Stomach (tissue), 9 donors: Measurements from ENCODE around the gene PWWP3B. TPM values are rescaled to one million over a fixed set of nuclear protein-coding genes. Genes with fewer than 3 reads are reported as not detected.
"Not testable (repeated sequence)": the region's sequence is repeated elsewhere in the genome, so short reads cannot be mapped to it uniquely, and the experiment has no call there.

Experiments
- DNase-seq, 2 donors: peaks; one replicate each; pipeline versions ENCODE4 v3.0.0 to v3.0.0-alpha.2; 2013 to 2019
- H3K27ac ChIP-seq, 5 donors: fragments of 200-600 bp in 4 of 5; sonication (generic) in 4 of 5; one replicate each; pipeline ENCODE4 v1.5.1; 2013 to 2019; ENCODE audit warnings: mild to moderate bottlenecking in 1 of 5, moderate library complexity in 1 of 5
- H3K27me3 ChIP-seq, 3 donors: fragments of 200-600 bp; sonication (generic); one replicate each; pipeline ENCODE4 v1.5.1; 2017 to 2019; ENCODE audit warnings: mixed run types in 1 of 3
- H3K36me3 ChIP-seq, 4 donors: fragments of 200-600 bp; sonication (generic); 1 replicate in 3 of 4; 2 replicates in 1 of 4; pipeline ENCODE4 v1.5.1; 2016 to 2019
- H3K4me1 ChIP-seq, 4 donors: fragments of 200-600 bp; sonication (generic); one replicate each; pipeline ENCODE4 v1.5.1; 2016 to 2019
- H3K4me3 ChIP-seq, 4 donors: fragments of 200-600 bp; sonication (generic) in 3 of 4; one replicate each; pipeline ENCODE4 v1.5.1; 2016 to 2019; ENCODE audit warnings: mild to moderate bottlenecking in 1 of 4
- H3K9me3 ChIP-seq, 4 donors: fragments of 200-600 bp; sonication (generic); one replicate each; pipeline ENCODE4 v1.5.1; 2016 to 2019
- EP300 ChIP-seq: sonication (generic); formaldehyde crosslinking; IDR thresholded peaks from one replicate; pipeline ENCODE4 v1.6.1; 2017; ENCODE audit warnings: antibody characterized with exemption
- POLR2A ChIP-seq, 4 donors: fragments of 450-650 bp; IDR thresholded peaks; one replicate each; pipeline ENCODE4 v1.6.1; 2016; ENCODE audit warnings: antibody characterized with exemption in 4 of 4, control low read depth in 2 of 4, mild to moderate bottlenecking in 1 of 4, moderate library complexity in 1 of 4
- POLR2AphosphoS5 ChIP-seq, 3 donors: sonication (generic); formaldehyde crosslinking; IDR thresholded peaks; one replicate each; pipeline ENCODE4 v1.6.1; 2016; ENCODE audit warnings: antibody characterized with exemption in 3 of 3
- WGBS, 5 donors: extraction: QIAGEN DNeasy Blood & Tissue Kit in 3 of 5; methylation state at CpG; one replicate each; pipeline versions ENCODE4 v1.1.5 to v1.1.7; 2013 to 2018; 5-methylcytosine and 5-hydroxymethylcytosine counted together
- intact Hi-C: fragments of 100-400 bp; cut with DNase I; formaldehyde crosslinking; loops from one replicate; pipeline ENCODE4 v1.15.1; 2023; ENCODE audit warnings: low total_unique reads
- polyA plus RNA-seq, 3 donors: library from polyadenylated mRNA; stranded (reverse); fragments of 200-250 nt; gene quantifications; one replicate each; pipeline ENCODE4 v1.2.3, GENCODE V29; 2013
- total RNA-seq, 5 donors: library from RNA; depleted of rRNA; stranded (reverse); fragments of >200 nt; gene quantifications; one replicate each; pipeline versions ENCODE4 v1.1.0 to v1.2.3, GENCODE V29; 2014 to 2016
- TF ChIP-seq, protein P1 (sequence below), 7 experiments: fragments of 450-650 bp in 4 of 7; fragments of 200-600 bp in 3 of 7; sonication (generic) in 3 of 7; IDR thresholded peaks; one replicate each; pipeline ENCODE4 v1.5.1; 2016 to 2019; ENCODE audit warnings: antibody characterized with exemption in 7 of 7, control low read depth in 2 of 7, mild to moderate bottlenecking in 1 of 7
- donor health status: healthy with polysubstance abuse.
- donor health status: Bipolar disorder and iron deficiency.
- donor health status: healthy.

Gene PWWP3B
- total and polyA plus RNA-seq, 8 donors, result under 0.01 to 4.9 (median 1.2) TPM; not detected in 1

DNA sequence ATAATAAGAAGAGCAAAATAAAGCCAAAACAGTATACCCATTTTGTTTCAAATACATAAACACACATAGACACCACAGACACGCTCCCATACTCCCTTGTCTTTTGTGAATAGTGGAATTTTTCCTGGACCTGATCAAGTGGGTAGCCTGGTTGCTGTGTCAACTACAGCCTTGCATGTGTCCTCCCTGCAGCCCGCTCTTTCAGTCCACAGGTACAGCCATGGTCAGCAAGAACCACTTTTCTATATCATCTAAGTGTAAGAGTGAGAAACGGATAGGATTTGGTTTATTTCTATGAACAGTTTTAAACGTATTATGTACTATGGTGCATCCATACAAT is 9.8 kb downstream of the PWWP3B start:
- 61 to 86% (median 80%) methylated on average over 4 of the region's 4 CpGs for WGBS, 5 donors
- H3K4me1 ChIP-seq, result no peaks in the 10 kb centered on the region
- intact Hi-C loops, result no loop called here
- no peak overlapping the region for H3K27ac ChIP-seq
- TF ChIP-seq, protein P1, sequence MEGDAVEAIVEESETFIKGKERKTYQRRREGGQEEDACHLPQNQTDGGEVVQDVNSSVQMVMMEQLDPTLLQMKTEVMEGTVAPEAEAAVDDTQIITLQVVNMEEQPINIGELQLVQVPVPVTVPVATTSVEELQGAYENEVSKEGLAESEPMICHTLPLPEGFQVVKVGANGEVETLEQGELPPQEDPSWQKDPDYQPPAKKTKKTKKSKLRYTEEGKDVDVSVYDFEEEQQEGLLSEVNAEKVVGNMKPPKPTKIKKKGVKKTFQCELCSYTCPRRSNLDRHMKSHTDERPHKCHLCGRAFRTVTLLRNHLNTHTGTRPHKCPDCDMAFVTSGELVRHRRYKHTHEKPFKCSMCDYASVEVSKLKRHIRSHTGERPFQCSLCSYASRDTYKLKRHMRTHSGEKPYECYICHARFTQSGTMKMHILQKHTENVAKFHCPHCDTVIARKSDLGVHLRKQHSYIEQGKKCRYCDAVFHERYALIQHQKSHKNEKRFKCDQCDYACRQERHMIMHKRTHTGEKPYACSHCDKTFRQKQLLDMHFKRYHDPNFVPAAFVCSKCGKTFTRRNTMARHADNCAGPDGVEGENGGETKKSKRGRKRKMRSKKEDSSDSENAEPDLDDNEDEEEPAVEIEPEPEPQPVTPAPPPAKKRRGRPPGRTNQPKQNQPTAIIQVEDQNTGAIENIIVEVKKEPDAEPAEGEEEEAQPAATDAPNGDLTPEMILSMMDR (IDR thresholded peaks at IDR 0.05), result no peak
- TF ChIP-seq EP300 (no peak), POLR2AphosphoS5 (IDR thresholded peaks at IDR 0.05) (no peak), POLR2A (IDR thresholded peaks at IDR 0.05) (no peak)
- no peak overlapping the region for H3K4me3 ChIP-seq
- H3K27me3 ChIP-seq, result peaks cover 0 to 7% (median 0%) of the 10 kb centered on the region in 3 donors
- H3K9me3 ChIP-seq, result peaks cover 0 to 9% (median 2%) of the 10 kb centered on the region in 4 donors
- no peaks in the 10 kb centered on the region for H3K36me3 ChIP-seq
- no peak for DNase-seq

DNA sequence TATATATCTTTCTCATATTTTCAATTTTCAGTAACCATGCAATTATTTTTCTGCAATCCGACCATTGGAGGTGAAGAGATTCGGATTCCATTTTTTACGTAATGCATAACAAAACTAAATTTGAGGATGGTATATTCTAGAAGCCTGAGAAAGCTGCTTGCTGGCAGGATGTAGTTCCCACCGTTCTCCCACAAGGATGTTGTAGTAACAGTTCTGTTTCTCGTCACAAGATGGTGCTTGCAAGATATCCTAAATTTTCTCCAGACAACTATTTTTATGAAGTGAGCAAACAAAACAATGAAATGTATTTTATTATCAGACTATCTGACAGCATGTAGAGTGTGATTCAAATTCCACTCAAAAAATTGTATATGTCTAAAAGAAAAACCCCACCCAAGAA is 10.7 kb downstream of the PWWP3B start:
- Histone ChIP-seq H3K36me3 (no peaks in the 10 kb centered on the region), H3K4me3 (no peak overlapping the region), H3K9me3 (peaks cover 0 to 9% (median 2%) of the 10 kb centered on the region in 4 donors), H3K27me3 (peaks cover 0 to 7% (median 0%) of the 10 kb centered on the region in 3 donors), H3K27ac (no peak overlapping the region), H3K4me1 (no peaks in the 10 kb centered on the region)
- TF ChIP-seq EP300 (no peak), POLR2A (IDR thresholded peaks at IDR 0.05) (no peak), POLR2AphosphoS5 (IDR thresholded peaks at IDR 0.05) (no peak)
- TF ChIP-seq, protein P1 (IDR thresholded peaks at IDR 0.05), result no peak
- DNase-seq, result peak in 1 of 2 donors; percentile 6
- 67 to 85% (median 82%) methylated on average over 5 of the region's 5 CpGs for WGBS, 5 donors
- intact Hi-C loops, result no loop called here

DNA sequence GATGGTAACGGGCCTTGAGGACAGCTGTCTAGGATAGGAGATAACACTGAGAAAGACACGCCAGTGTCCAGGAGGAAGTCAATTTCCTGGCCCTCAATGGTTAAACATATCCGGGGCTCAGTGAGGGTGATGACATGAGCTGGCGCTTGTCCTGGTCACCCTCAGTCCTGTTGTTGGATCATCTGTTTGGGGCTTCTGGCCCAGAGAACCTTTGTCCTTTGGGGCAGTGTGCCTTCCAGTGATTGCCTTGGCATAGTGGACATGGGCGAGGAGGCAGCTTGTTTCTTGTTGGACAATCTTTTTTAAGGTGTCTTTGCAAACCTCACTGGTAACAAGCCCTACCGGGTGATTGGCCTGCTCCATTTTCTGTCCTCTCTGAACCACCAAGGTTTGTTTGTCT is 15.6 kb downstream of the PWWP3B start:
- H3K27ac ChIP-seq, H3K27me3 ChIP-seq, intact Hi-C loops, H3K4me1 ChIP-seq, H3K4me3 ChIP-seq, H3K36me3 ChIP-seq, DNase-seq: not testable (repeated sequence)
- H3K9me3 ChIP-seq, result peaks cover 0 to 17% (median 5%) of the 10 kb centered on the region in 4 donors
- WGBS, 5 donors, result 77 to 90% (median 89%) methylated on average over 3 to 6 of the region's 6 CpGs

DNA sequence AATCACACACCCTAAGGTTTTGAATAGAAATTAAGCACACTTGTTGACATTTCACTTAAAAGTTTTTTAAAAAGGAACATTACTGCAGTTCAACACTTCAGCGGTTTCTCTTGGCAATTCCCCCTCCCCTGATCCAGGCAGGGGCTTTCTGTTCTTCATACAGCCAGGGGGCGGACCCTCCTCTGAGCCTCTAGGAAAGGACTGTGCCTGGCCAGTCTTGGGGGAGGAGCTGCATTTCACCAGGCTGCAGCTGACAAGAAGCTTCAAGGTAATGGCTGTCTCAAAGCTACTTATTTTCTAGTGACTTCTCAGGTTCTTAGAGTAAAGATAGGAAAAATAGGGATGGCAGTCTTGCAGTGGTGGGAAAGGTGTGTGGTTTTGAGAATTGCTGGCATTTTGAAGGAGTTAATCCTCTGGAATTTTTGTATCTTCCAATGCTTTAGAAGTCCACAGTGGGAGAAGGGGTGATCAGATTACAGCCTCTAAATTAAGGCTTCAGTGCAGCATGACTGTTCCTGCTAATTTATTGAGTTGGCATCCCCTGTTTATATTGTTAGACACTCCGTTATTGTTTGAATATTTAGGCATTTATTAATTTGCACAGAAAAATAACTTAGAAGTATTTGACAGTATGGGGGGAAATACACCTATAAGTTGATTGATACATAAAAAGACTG is 33.5 kb downstream of the PWWP3B start:
- Histone ChIP-seq H3K4me3 (no peak overlapping the region), H3K27ac (no peak overlapping the region), H3K9me3 (no peaks in the 10 kb centered on the region), H3K36me3 (no peaks in the 10 kb centered on the region), H3K27me3 (peaks cover 0 to 5% (median 0%) of the 10 kb centered on the region in 3 donors), H3K4me1 (no peaks in the 10 kb centered on the region)
- DNase-seq, result peak in 1 of 2 donors; percentile 8
- intact Hi-C loops, result no loop called here
- TF ChIP-seq EP300 (no peak), POLR2AphosphoS5 (IDR thresholded peaks at IDR 0.05) (no peak), POLR2A (IDR thresholded peaks at IDR 0.05) (no peak)
- TF ChIP-seq, protein P1 (IDR thresholded peaks at IDR 0.05), result no peak
- 30 to 54% (median 50%) methylated on average over 3 of the region's 3 CpGs for WGBS, 5 donors

DNA sequence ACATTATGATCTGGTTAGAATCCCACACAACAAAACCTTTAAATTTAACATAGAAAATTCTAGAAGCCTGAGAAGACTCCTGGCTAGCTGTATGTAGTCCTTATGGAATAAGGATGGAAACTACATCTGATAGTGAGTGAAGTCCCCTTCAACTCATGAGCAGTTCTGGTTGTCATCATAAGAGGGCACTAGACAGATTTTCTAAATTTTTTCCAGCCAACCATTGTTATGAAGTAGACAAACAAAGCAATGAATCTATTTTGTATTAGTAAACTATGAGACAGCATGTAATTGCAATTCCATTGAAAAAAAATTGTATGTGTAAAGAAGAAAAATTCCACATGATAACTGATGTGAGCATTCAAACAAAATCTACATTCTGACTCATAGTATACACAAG is 35.2 kb downstream of the PWWP3B start:
- intact Hi-C loops, result no loop called here
- H3K4me1 ChIP-seq, result no peaks in the 10 kb centered on the region
- no peak for DNase-seq
- TF ChIP-seq, protein P1 (IDR thresholded peaks at IDR 0.05), result no peak
- H3K4me3 ChIP-seq, result no peak overlapping the region
- H3K27ac ChIP-seq, result no peak overlapping the region
- H3K27me3 ChIP-seq, result peaks cover 0 to 5% (median 0%) of the 10 kb centered on the region in 3 donors
- no peaks in the 10 kb centered on the region for H3K36me3 ChIP-seq
- no peaks in the 10 kb centered on the region for H3K9me3 ChIP-seq
